GM12872 (cell line): ENCODE results near the gene PCDH9.

Experiments
- TF ChIP-seq, protein P1 (sequence below): IDR thresholded peaks from 3 replicates; pipeline ENCODE4 v1.5.1; 2011; ENCODE audit warnings: low read depth, mild to moderate bottlenecking, low read length, moderate library complexity; ENCODE audit not compliant: insufficient read depth

Gene PCDH9

DNA sequence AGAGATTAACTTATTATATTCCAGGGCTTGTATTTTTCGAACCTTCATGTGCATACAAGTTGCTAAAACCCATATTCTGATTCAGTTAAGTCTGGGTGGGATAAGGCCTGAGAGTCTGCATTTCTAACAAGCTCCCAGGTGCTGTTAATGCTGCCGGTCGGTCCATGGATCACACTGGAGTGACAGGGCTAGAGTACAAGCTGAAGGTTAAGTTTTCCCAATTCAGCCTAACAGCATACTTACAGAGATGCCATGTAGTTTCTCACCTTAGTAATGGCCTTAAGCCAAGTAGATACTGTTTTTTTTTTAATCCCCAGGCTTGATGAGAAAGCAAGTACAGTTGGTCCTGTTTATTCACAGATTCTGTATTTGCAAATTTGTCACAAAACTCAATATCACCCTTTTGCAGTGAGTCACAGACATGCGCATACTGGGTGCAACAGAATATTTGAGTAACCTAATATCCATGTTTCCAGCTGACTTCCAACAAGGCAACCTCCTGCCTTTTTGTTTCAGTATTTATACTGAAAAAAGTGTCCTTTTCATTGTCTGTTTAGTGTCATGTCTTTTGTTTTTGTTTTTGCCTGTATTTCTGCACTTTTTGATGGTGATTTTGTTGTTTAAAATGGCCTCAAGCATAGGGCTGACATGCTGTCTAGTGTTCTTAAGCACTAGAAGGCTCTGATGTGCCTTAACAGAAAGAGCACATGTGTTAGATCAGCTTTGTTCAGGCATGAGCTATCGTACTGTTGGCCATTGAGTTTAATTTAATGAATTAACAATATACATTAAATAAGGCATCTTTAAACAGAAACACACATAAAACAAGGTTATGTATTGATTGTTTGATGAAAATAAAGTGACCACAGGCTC is 875.0 kb downstream of the PCDH9 start:
- TF ChIP-seq, protein P1, sequence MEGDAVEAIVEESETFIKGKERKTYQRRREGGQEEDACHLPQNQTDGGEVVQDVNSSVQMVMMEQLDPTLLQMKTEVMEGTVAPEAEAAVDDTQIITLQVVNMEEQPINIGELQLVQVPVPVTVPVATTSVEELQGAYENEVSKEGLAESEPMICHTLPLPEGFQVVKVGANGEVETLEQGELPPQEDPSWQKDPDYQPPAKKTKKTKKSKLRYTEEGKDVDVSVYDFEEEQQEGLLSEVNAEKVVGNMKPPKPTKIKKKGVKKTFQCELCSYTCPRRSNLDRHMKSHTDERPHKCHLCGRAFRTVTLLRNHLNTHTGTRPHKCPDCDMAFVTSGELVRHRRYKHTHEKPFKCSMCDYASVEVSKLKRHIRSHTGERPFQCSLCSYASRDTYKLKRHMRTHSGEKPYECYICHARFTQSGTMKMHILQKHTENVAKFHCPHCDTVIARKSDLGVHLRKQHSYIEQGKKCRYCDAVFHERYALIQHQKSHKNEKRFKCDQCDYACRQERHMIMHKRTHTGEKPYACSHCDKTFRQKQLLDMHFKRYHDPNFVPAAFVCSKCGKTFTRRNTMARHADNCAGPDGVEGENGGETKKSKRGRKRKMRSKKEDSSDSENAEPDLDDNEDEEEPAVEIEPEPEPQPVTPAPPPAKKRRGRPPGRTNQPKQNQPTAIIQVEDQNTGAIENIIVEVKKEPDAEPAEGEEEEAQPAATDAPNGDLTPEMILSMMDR, result no peak

DNA sequence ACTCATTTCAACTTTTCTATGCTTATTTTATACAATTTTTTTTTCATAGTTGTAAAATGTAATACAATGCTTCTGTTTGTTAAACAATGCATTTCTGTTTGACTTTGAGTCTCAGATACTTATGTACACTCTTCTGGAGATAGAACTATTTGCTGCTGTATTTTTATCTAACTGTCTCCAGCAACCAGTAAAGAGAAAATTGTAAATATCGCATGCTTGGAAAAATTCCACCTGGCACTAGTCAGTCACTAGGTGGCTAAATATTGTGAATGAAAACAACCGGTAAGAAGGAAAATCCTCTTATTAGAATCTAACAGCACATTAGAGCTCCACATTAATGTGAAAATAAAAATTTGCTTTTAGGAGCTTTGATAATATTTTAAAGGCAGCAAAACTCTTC is 876.5 kb downstream of the PCDH9 start:
- TF ChIP-seq, protein P1, result no peak

DNA sequence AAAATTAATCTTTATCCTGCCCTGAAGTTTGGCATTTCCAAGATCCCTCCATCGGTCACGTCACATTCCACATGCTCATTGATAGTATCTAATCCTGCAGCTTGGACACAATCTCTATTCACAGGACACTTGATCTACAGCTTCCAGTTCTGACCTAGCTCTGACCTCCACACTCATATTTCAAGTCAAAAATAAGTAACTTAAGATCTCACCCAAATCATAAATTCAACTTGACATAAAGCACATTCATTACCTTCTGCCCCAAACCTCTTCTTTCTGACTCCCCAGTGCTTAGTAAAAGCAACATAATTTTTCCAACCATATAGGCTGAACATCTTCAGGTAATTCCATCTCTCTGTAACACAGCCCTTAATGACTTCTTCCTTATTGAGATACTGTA is 880.2 kb downstream of the PCDH9 start:
- TF ChIP-seq, protein P1, result no peak

DNA sequence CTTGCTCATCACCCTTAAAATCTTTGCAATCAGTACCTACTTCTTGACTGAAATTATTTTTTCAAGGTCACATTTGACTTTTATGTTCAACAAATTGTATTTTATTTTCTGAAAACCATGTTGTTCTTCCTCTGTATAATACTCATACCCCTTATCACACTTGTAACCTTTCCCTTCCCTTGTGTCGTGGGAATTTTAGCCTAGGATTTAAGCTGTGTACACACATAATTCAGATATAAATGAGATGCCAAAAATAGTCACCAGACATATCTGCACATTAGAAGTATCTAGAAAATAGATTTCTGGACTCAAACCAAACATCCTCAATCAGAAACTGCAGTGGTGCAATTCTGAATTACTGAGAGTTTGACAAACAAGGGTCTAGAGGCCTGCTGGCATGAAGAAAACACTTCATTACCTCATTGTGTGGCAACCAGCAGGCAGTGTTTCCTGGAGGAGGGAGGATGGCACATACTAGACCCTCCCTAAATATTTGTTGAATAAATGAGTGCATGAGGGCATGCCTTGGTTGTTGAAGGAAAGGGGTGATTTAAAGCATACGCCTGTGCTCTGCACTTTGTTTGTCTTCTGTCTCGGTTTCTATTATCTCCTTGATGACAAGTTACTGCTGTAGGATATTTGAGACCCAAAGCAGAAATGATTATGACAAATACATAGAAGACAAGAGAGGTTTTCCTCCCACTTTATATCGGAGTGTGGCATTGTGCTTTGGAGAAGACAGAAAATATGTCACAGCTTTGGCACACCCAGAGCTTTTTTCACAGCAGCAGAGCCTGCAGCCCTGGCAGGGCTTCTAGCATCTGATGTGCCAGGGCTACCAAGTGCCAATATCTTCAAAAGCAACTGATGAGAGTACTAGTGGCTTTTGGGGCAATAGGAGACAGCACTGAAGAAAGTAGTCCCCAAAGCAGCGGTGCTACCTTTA is 881.1 kb downstream of the PCDH9 start:
- TF ChIP-seq, protein P1, result no peak

DNA sequence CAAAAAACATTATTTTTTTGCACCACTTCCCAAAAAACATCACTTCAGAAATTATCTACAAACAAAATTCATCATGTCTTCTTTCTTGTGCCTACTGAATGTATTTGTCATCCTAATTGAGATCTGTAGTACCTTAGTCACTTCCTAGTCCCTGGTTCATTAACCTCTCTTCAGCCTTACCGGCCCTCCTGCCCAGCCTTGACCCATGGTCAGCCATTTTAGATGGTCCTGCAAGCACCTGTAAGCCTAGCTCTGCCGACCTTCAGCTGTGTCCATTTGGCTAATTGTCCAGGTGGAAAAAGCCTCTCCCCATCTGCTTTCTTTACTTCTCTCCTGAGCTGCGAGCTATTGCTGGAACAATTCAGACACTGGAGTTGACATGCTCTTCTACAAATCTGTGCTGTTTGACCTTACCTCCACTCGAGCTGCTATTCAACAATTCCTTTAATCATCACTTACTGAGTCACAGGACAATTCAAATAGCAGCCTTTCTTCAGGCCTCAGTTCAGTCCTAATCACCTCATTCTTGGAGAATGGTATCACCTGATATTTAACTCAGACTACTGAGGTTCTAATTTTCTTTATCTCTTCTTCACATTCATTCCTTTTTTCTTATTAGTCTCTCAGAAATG is 882.5 kb downstream of the PCDH9 start:
- TF ChIP-seq, protein P1, result no peak

DNA sequence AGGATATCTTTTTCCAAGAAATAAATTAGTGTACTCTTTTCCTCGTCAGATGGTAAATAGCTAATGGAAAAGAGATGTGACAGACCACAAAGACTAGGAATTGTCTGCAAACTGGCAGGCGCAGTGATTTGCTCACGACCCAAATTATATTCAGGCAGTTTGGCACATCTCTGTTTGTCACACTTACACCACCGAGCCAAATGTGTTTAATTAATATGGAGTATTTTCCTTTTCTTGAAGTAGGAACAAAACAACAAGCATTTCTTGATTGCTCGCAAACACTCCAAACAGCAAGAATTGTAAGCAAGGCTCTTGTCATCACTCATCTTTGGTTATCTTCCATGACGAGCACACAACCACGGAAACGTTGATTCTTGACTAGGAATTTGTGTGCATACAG is 884.2 kb downstream of the PCDH9 start:
- TF ChIP-seq, protein P1, result no peak

DNA sequence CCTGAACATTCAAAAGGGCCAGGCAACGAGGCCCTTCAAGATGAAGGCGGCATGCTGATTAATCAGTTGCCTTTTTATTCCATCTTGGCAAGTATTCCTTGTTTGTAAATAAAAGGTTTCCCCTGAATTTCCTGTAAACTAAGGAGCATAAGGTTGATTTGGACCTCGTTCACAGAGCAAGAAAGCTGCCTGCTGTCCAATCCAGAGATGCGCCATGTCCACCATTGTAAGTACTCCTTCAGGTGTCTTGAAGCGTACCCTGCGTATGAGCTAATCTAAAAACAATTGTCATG is 884.7 kb downstream of the PCDH9 start:
- TF ChIP-seq, protein P1, result no peak
